ENCODE measurements around the gene ROR2.

ROR2 gene

DNA sequence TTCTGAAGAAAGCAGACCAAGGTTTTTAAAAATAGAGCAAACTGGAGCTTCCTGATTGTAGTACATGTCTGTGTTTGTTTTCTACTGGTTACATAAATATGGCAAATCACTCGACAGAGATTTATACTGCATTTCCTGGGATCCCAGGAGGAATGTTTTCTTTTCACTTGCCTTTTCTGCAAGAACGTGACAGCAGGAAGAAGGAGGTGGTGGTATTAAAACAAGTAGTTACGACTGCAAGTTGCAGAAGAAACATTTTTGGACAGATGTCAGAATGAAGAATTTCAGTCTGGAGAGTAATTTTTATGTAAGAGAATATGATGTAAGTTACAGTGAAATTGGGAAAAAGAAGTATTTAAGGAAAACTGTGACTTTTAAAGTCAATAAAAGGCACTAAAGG, 272.7 kb downstream of the ROR2 start:
- H3K79me2 ChIP-seq (ENCODE audit: insufficient read depth, low read length), result no peaks in the 10 kb centered on the region
- H3K27me3 ChIP-seq (ENCODE audit: low read length), result no peaks in the 10 kb centered on the region
- no peaks in the 10 kb centered on the region for H4K20me1 ChIP-seq (ENCODE audit: low read depth, low read length)
- no peak overlapping the region for H3K4me3 ChIP-seq (ENCODE audit: insufficient read depth, low read length, poor library complexity, severe bottlenecking)
- H2AFZ ChIP-seq (ENCODE audit: low read depth, low read length, severe bottlenecking), result no peak overlapping the region
- no peak overlapping the region for H3K4me2 ChIP-seq (ENCODE audit: low read depth, low read length, poor library complexity, severe bottlenecking)
- no peaks in the 10 kb centered on the region for H3K9me2 ChIP-seq (replicated peaks; ENCODE audit: insufficient read depth, low read length)
- no peak overlapping the region for H3K27ac ChIP-seq (ENCODE audit: low read depth, low read length)
- no peaks in the 10 kb centered on the region for H3K9me3 ChIP-seq (ENCODE audit: insufficient read depth, low read length)
- no peaks in the 10 kb centered on the region for H3K36me3 ChIP-seq (ENCODE audit: low read length)
- TF ChIP-seq, protein P1, sequence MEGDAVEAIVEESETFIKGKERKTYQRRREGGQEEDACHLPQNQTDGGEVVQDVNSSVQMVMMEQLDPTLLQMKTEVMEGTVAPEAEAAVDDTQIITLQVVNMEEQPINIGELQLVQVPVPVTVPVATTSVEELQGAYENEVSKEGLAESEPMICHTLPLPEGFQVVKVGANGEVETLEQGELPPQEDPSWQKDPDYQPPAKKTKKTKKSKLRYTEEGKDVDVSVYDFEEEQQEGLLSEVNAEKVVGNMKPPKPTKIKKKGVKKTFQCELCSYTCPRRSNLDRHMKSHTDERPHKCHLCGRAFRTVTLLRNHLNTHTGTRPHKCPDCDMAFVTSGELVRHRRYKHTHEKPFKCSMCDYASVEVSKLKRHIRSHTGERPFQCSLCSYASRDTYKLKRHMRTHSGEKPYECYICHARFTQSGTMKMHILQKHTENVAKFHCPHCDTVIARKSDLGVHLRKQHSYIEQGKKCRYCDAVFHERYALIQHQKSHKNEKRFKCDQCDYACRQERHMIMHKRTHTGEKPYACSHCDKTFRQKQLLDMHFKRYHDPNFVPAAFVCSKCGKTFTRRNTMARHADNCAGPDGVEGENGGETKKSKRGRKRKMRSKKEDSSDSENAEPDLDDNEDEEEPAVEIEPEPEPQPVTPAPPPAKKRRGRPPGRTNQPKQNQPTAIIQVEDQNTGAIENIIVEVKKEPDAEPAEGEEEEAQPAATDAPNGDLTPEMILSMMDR (IDR thresholded peaks at IDR 0.05; ENCODE audit: insufficient read depth, low read length, poor library complexity, severe bottlenecking), result no peak
- TF ChIP-seq EZH2phosphoT487 (conservative IDR thresholded peaks at IDR 0.05; ENCODE audit: low read length), result no peak
- no peaks in the 10 kb centered on the region for H3F3A ChIP-seq (ENCODE audit: insufficient read depth)
- H3K9ac ChIP-seq (ENCODE audit: low read length), result no peak overlapping the region

DNA sequence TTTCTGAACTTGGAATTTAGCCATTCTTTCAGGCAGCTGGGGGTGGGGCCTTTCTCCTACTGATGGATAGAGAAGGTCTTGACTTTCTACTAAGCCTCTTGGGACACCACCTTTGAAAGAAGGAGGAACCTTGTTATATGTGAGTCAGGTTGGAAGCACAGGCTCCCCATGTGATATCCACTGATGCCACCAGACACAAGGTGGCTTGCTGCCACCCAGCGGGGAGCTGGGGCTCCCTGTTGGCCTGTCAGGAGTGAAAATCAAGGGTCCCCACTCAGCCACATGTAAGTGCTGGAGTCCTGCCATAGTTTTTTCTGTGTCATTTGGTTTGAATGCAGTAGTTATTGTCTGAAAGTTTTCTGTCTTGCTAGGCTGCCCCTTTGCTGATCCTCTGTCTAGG, 274.0 kb downstream of the ROR2 start:
- TF ChIP-seq EZH2phosphoT487 (conservative IDR thresholded peaks at IDR 0.05; ENCODE audit: low read length), result no peak
- TF ChIP-seq, protein P1 (IDR thresholded peaks at IDR 0.05; ENCODE audit: insufficient read depth, low read length, poor library complexity, severe bottlenecking), result peak; percentile 15
- Histone ChIP-seq H3K9me3 (ENCODE audit: insufficient read depth, low read length) (no peaks in the 10 kb centered on the region), H3K27ac (ENCODE audit: low read depth, low read length) (no peak overlapping the region), H3K27me3 (ENCODE audit: low read length) (no peaks in the 10 kb centered on the region), H3F3A (ENCODE audit: insufficient read depth) (no peaks in the 10 kb centered on the region), H3K36me3 (ENCODE audit: low read length) (no peaks in the 10 kb centered on the region), H3K9me2 (replicated peaks; ENCODE audit: insufficient read depth, low read length) (no peaks in the 10 kb centered on the region), H3K79me2 (ENCODE audit: insufficient read depth, low read length) (no peaks in the 10 kb centered on the region), H4K20me1 (ENCODE audit: low read depth, low read length) (no peaks in the 10 kb centered on the region), H3K4me3 (ENCODE audit: insufficient read depth, low read length, poor library complexity, severe bottlenecking) (no peak overlapping the region), H2AFZ (ENCODE audit: low read depth, low read length, severe bottlenecking) (no peak overlapping the region), H3K9ac (ENCODE audit: low read length) (no peak overlapping the region), H3K4me2 (ENCODE audit: low read depth, low read length, poor library complexity, severe bottlenecking) (no peak overlapping the region)

DNA sequence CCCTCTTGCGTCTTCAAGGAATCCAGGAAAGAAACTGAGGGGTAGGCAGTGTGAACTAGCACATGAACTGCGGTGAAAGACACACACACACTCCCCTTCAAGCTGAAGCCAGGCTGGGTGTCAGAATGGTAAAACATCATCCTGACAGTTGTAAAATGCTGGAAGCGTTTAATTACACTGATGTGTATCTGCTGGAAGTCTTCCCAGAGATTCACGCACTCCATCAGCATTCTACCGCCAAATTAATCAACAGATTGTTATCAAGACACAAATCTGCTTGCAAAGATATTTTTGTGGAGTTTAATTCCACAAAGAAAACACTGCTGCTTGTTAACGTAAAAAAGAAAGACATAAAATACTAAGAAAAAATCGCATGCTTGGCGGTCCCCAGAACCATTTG, 285.4 kb downstream of the ROR2 start:
- Histone ChIP-seq H3K27me3 (ENCODE audit: low read length) (no peaks in the 10 kb centered on the region), H3K79me2 (ENCODE audit: insufficient read depth, low read length) (no peaks in the 10 kb centered on the region), H3K9me2 (replicated peaks; ENCODE audit: insufficient read depth, low read length) (no peaks in the 10 kb centered on the region), H3K4me2 (ENCODE audit: low read depth, low read length, poor library complexity, severe bottlenecking) (no peak overlapping the region), H3K9ac (ENCODE audit: low read length) (no peak overlapping the region), H4K20me1 (ENCODE audit: low read depth, low read length) (no peaks in the 10 kb centered on the region), H3K4me3 (ENCODE audit: insufficient read depth, low read length, poor library complexity, severe bottlenecking) (no peak overlapping the region), H3K9me3 (ENCODE audit: insufficient read depth, low read length) (no peaks in the 10 kb centered on the region), H2AFZ (ENCODE audit: low read depth, low read length, severe bottlenecking) (no peak overlapping the region), H3K27ac (ENCODE audit: low read depth, low read length) (no peak overlapping the region), H3K36me3 (ENCODE audit: low read length) (no peaks in the 10 kb centered on the region), H3F3A (ENCODE audit: insufficient read depth) (no peaks in the 10 kb centered on the region)
- TF ChIP-seq, protein P1 (IDR thresholded peaks at IDR 0.05; ENCODE audit: insufficient read depth, low read length, poor library complexity, severe bottlenecking), result no peak
- no peak for TF ChIP-seq EZH2phosphoT487 (conservative IDR thresholded peaks at IDR 0.05; ENCODE audit: low read length)
